ENCODE measurements around the gene DUSP18. TPM values are rescaled to one million over a fixed set of nuclear protein-coding genes. Genes with fewer than 3 reads are reported as not detected.

DUSP18 gene
- total and polyA plus RNA-seq, 2 of the 13 experiments (the other 11 are each of a cell fraction or from before 2014, with no cell fraction given), result 1.4 to 2.3 TPM

DNA sequence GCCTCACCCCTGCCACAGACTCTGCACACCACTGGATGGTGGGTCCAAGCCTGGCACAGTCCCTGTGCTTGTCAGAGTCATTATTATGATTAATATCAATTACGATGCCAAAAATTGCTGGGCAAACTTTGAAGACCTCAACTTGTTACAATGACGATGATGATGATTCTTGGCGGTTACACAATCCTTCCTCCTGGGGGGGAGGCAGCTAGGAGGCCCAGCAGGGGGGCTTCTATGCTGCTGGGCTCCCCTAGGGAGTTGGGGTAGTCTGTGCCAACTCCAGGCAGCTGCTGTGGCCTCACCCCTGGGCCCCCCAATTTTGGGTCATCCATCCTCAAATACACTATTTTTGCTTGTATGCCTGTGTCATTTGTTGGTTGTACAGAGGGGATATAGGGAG is 20.1 kb downstream of the DUSP18 start:
- DNase-seq (ENCODE audit: low spot score) (no peak), FAIRE-seq (no peak), ATAC-seq (no peak)
- no peaks in the 10 kb centered on the region for H3K9me3 ChIP-seq (ENCODE audit: low read length)
- 0% methylated on average over 1 of the region's 3 CpGs for WGBS (ENCODE audit: low lambda C conversion rate)
- no peaks in the 10 kb centered on the region for H4K20me1 ChIP-seq (ENCODE audit: insufficient read depth, low read length)
- H3K79me2 ChIP-seq (ENCODE audit: insufficient read depth, low read length), result no peaks in the 10 kb centered on the region
- peaks cover 0 to 2% of the 10 kb centered on the region in 2 experiments; a peak in 1 of 5 replicates for H3K27me3 ChIP-seq (ENCODE audit: control insufficient read depth in 1 of 2, insufficient read depth in 2 of 2, low read length in 2 of 2)
- no peak overlapping the region for H3K4me2 ChIP-seq (ENCODE audit: low read depth, low read length)
- ChIA-PET POLR2A (no interaction called here), CTCF (ENCODE audit: low intra/inter-chr PET ratio, low total read pairs) (no interaction called here)
- H3K27ac ChIP-seq (ENCODE audit: extremely low read length, insufficient read depth, low read length), result no peak overlapping the region
- BruUV-seq (replicated peaks), result no TSS peak
- peak; percentile 5; the same call in 1 of the 2 replicates for TF ChIP-seq CEBPB (IDR thresholded peaks at IDR 0.05; ENCODE audit: borderline replicate concordance, low read depth, low read length)
- TF ChIP-seq HHEX (CRISPR knock-in tag; IDR thresholded peaks at IDR 0.05), result no peak
- no peaks in the 10 kb centered on the region for H3K4me1 ChIP-seq (ENCODE audit: insufficient read depth, low read length)
- H3K36me3 ChIP-seq (replicated peaks in 1 of 2; ENCODE audit: control insufficient read depth in 1 of 2, insufficient read depth in 2 of 2, low read length in 2 of 2), result no peaks in the 10 kb centered on the region
- no peak overlapping the region for H3K4me3 ChIP-seq (replicated peaks in 1 of 3; ENCODE audit: insufficient read depth in 1 of 3, low read depth in 2 of 3, low read length in 3 of 3)
- H2AFZ ChIP-seq (ENCODE audit: low read length), result no peak overlapping the region
- in situ Hi-C loops (cut with HindIII; ENCODE audit: extremely low pct_ligation_motif_present, low pct_unique_long_range_greater_than_20kb), result no loop called here
- H3K9ac ChIP-seq (ENCODE audit: insufficient read depth, low read depth, low read length), result no peak overlapping the region
- intact Hi-C loops (cut with micrococcal nuclease; ENCODE audit: unreplicated experiment), result no loop called here

- in situ Hi-C loops (cut with HindIII; ENCODE audit: extremely low pct_ligation_motif_present, low pct_unique_long_range_greater_than_20kb), result no loop called here
- Histone ChIP-seq H3K79me2 (ENCODE audit: insufficient read depth, low read length) (no peaks in the 10 kb centered on the region), H2AFZ (ENCODE audit: low read length) (no peak overlapping the region), H3K27me3 (ENCODE audit: control insufficient read depth in 1 of 2, insufficient read depth in 2 of 2, low read length in 2 of 2) (peaks cover 0 to 2% of the 10 kb centered on the region in 2 experiments; a peak in 1 of 5 replicates), H3K9me3 (ENCODE audit: low read length) (no peaks in the 10 kb centered on the region), H3K4me1 (ENCODE audit: insufficient read depth, low read length) (no peaks in the 10 kb centered on the region), H3K36me3 (replicated peaks in 1 of 2; ENCODE audit: control insufficient read depth in 1 of 2, insufficient read depth in 2 of 2, low read length in 2 of 2) (no peaks in the 10 kb centered on the region), H4K20me1 (ENCODE audit: insufficient read depth, low read length) (no peaks in the 10 kb centered on the region), H3K4me2 (ENCODE audit: low read depth, low read length) (no peak overlapping the region), H3K4me3 (replicated peaks in 1 of 3; ENCODE audit: insufficient read depth in 1 of 3, low read depth in 2 of 3, low read length in 3 of 3) (no peak overlapping the region), H3K9ac (ENCODE audit: insufficient read depth, low read depth, low read length) (no peak overlapping the region), H3K27ac (ENCODE audit: extremely low read length, insufficient read depth, low read length) (no peak overlapping the region)
- BruUV-seq (replicated peaks), result no TSS peak
- TF ChIP-seq ZNF749 (CRISPR knock-in tag; IDR thresholded peaks at IDR 0.05; ENCODE audit: borderline replicate concordance), result no peak
- TF ChIP-seq ZNF382 (CRISPR knock-in tag; IDR thresholded peaks at IDR 0.05; ENCODE audit: borderline replicate concordance), result no peak
- TF ChIP-seq, protein P1, sequence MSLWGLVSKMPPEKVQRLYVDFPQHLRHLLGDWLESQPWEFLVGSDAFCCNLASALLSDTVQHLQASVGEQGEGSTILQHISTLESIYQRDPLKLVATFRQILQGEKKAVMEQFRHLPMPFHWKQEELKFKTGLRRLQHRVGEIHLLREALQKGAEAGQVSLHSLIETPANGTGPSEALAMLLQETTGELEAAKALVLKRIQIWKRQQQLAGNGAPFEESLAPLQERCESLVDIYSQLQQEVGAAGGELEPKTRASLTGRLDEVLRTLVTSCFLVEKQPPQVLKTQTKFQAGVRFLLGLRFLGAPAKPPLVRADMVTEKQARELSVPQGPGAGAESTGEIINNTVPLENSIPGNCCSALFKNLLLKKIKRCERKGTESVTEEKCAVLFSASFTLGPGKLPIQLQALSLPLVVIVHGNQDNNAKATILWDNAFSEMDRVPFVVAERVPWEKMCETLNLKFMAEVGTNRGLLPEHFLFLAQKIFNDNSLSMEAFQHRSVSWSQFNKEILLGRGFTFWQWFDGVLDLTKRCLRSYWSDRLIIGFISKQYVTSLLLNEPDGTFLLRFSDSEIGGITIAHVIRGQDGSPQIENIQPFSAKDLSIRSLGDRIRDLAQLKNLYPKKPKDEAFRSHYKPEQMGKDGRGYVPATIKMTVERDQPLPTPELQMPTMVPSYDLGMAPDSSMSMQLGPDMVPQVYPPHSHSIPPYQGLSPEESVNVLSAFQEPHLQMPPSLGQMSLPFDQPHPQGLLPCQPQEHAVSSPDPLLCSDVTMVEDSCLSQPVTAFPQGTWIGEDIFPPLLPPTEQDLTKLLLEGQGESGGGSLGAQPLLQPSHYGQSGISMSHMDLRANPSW (CRISPR knock-in tag; IDR thresholded peaks at IDR 0.05; ENCODE audit: borderline replicate concordance), result no peak
- TF ChIP-seq SMAD1 (CRISPR knock-in tag; IDR thresholded peaks at IDR 0.05; ENCODE audit: borderline replicate concordance, low read depth), result no peak
- no peak for TF ChIP-seq ZNF629 (CRISPR knock-in tag; conservative IDR thresholded peaks at IDR 0.05)
- no peak for TF ChIP-seq SP2 (CRISPR knock-in tag; IDR thresholded peaks at IDR 0.05)
- TF ChIP-seq ADNP (CRISPR knock-in tag; IDR thresholded peaks at IDR 0.05), result no peak
- TF ChIP-seq, protein P2, sequence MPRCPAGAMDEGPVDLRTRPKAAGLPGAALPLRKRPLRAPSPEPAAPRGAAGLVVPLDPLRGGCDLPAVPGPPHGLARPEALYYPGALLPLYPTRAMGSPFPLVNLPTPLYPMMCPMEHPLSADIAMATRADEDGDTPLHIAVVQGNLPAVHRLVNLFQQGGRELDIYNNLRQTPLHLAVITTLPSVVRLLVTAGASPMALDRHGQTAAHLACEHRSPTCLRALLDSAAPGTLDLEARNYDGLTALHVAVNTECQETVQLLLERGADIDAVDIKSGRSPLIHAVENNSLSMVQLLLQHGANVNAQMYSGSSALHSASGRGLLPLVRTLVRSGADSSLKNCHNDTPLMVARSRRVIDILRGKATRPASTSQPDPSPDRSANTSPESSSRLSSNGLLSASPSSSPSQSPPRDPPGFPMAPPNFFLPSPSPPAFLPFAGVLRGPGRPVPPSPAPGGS (CRISPR knock-in tag; IDR thresholded peaks at IDR 0.05), result no peak
- no peak for TF ChIP-seq TCF7 (IDR thresholded peaks at IDR 0.05; ENCODE audit: low read depth)
- ChIA-PET CTCF (ENCODE audit: low intra/inter-chr PET ratio, low total read pairs) (no interaction called here), POLR2A (no interaction called here)
- 62% methylated on average over 11 of the region's 25 CpGs for WGBS (ENCODE audit: low lambda C conversion rate)
- ATAC-seq (no peak), DNase-seq (ENCODE audit: low spot score) (no peak), FAIRE-seq (no peak)
- intact Hi-C loops (cut with micrococcal nuclease; ENCODE audit: unreplicated experiment), result no loop called here
These were observed 21.0 kb downstream of the DUSP18 start for GRCh38 chr22:30646518-30647160.
